Testis (tissue), 2 donors: ENCODE results near the gene GLI1.

Experiments
- POLR2A ChIP-seq: fragments of 450-650 bp; IDR thresholded peaks from one replicate; pipeline ENCODE4 v1.6.1; 2017; ENCODE audit warnings: antibody characterized with exemption, mild to moderate bottlenecking, moderate library complexity
- TF ChIP-seq, protein P1 (sequence below), 3 experiments: fragments of 450-650 bp in 2 of 3; fragments of 200-600 bp in 1 of 3; sonication (generic) in 1 of 3; IDR thresholded peaks; one replicate each; pipeline ENCODE4 v1.5.1; 2016 to 2019; ENCODE audit warnings: antibody characterized with exemption in 3 of 3, mild to moderate bottlenecking in 2 of 3, moderate library complexity in 1 of 3

DNA sequence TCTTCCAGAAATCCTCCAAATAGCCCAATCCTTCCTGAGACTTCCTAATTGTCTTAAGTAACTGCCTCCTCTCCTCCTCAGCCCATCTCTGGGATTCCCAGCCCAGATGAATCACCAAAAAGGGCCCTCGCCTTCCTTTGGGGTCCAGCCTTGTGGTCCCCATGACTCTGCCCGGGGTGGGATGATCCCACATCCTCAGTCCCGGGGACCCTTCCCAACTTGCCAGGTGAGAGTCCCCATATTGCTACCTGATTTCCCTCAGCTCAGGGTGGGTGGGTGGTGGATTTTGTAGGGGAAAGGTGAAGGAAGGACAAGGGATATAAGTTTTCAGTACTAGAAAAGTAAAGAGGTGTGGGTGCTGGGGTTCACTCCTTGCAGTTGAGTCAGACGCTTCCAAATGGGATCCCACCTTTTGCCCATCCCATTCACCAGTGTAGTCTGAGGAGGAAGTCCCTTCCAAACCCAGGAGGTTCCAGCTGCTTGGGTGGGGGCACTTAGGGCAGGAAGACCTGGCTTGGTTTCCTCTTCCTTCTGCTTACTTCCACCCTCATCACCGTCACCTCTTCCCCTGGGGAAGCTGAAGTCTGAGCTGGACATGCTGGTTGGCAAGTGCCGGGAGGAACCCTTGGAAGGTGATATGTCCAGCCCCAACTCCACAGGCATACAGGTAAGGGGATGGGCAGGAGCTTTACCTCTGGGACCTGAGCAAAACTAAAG lies 5.6 kb downstream of the GLI1 start:
- TF ChIP-seq, protein P1, sequence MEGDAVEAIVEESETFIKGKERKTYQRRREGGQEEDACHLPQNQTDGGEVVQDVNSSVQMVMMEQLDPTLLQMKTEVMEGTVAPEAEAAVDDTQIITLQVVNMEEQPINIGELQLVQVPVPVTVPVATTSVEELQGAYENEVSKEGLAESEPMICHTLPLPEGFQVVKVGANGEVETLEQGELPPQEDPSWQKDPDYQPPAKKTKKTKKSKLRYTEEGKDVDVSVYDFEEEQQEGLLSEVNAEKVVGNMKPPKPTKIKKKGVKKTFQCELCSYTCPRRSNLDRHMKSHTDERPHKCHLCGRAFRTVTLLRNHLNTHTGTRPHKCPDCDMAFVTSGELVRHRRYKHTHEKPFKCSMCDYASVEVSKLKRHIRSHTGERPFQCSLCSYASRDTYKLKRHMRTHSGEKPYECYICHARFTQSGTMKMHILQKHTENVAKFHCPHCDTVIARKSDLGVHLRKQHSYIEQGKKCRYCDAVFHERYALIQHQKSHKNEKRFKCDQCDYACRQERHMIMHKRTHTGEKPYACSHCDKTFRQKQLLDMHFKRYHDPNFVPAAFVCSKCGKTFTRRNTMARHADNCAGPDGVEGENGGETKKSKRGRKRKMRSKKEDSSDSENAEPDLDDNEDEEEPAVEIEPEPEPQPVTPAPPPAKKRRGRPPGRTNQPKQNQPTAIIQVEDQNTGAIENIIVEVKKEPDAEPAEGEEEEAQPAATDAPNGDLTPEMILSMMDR (IDR thresholded peaks at IDR 0.05): no peak
- no peak for TF ChIP-seq POLR2A
